GM21619 (cell line): ENCODE results near the gene C17orf100.

Source experiments
- ATAC-seq: cut with Tn5 transposase; IDR thresholded peaks from one replicate; pipeline ENCODE4 v1.9.1; 2021; ENCODE audit not compliant: unreplicated experiment

The C17orf100 gene

GRCh38 chr17:6668219-6668618, 16.7 kb downstream of the C17orf100 start:
- no peak for ATAC-seq

- ATAC-seq = no peak
Observed at GRCh38 chr17:6668727-6669425, 17.3 kb downstream of the C17orf100 start.

- no peak for ATAC-seq
Observed at GRCh38 chr17:6669479-6670212, 18.1 kb downstream of the C17orf100 start.

DNA sequence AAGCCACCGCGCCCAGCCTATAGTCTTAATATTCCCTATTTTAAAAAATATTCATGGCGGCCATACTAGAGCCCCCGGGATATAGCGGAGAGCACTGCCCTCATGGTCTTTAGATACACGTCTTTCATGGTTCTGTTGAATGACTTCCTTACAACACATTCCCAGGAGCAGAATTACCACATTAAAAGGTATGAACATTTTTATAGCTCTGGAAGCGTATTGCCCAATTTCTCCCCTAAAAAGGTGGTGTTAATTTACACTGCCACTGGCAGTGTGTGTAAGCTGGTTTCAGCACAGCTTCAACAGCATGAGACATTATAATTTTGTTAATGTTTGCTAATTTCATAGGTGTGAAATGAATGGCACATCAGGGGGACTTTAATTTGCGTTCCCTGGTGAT, 19.0 kb downstream of the C17orf100 start:
- ATAC-seq = no peak

- ATAC-seq = no peak
Observed at GRCh38 chr17:6670999-6671398, 19.4 kb downstream of the C17orf100 start.

- no peak for ATAC-seq
Observed at GRCh38 chr17:6671431-6671830, 19.9 kb downstream of the C17orf100 start.

DNA sequence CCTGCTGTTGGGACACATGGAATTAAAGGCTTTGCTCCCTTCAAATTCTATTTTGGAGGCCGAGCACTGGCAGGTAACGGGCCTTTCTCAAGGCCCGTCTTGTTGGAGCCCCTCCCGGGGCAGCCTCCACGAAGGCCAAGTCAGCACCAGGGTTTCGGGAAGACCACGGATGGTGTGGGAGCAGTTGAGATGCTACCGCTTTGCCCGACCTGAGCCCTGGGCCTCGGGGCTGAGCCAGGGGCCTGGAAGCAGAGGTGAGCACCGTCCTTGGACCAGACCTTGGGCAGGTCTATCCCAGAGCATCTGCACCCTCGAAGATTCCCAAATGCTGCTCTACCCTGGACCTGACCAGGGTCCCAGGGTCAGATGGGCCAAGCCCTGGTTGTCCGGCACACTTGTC, 23.0 kb downstream of the C17orf100 start:
- ATAC-seq = no peak

DNA sequence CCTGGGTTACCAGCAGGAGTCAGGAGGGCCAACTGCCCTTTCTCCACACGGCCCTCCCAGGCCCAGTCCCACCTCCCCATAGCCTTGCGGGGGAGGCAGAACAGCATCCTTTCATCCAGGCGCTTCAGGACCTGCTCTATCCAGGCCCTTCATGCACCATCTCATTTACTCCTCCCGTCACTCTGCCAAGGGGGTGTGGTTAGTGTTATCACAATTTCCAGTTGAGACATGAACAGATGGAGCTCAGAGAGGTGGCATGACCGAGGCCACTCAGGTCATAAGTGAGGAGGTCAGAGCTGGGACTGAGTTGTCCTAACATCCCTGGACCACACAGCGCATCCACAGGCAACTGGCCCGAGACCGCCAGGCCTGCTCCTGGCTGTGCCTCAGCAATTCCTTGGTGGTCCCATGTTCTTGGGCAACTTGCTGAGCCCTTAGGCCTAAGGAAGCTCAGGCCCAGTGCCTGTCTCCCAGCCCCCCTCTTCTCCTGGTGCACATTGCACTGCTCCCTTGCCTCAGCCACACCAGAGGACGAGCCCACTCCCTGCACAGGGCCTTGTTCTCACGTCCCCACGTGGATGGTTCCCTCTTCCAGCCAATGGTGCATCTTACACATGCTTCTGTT, 23.8 kb downstream of the C17orf100 start:
- no peak for ATAC-seq

DNA sequence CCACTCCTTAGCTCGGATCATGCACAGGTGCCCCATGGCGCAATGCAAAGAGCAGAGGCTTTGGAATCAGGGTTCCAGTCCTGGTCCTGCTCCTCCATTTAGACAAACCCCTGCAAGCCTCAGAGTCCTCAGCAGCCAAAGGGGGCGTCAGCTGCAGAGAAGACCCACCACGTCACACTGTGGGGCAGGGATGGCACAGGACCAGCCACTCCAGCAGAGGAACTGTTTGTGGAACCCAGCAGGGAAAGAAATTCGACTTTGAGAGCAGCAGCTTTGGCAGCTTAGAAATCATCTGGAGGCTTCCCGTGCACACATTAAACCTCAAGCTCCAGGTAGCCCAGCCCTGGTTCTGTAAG, 25.2 kb downstream of the C17orf100 start:
- no peak for ATAC-seq

DNA sequence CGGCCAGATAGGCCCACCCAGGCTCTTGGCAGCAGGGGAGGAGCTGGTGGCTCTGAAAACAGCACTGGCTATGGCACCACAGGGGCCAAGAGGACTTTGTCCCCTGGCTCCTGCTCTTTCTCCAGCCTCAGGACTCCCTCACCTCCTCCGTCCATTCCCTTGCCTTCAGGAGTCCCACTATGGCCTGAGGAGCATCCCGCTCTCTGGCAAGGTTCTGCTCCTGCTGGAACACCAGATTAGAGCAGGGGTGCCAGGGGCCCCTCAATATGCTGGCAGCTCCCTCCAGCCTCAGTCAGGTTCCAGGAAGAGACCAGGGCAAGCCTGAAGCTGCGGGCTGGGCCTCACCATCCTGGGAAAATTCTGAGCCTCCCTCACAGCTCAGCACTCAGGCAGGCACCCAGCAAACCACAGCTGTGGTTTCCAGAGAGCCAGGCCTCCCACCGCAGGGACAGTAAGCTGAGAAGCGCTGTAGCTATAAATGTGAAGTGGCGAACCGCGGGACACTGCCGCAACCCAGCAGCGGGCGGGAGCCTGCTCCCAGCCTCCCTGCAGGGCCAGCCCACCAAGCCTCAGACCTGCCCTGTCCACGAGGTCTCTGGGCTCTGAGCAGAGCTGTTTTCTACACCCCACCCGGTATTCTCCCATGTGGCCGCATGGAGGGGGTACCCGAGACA, 25.7 kb downstream of the C17orf100 start:
- ATAC-seq = no peak

- no peak for ATAC-seq
Observed at GRCh38 chr17:6677946-6678345, 26.4 kb downstream of the C17orf100 start.

DNA sequence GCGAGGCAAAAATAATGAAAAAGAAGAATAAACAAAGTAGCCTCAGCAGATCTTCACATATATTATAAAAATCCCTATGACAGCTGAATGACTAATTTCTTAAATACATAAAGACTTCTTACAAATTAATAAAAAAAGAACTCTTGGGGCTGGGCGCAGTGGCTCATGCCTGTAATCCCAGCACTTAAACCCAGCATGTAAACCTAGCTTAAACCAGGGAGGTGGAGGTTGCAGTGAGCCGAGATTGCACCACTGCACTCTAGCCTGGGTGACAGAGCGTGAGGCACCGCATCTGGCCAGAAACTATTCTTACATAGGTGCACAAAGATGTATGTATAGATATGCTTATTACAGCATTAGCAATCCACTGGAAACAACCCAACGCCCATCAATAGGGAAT, 27.7 kb downstream of the C17orf100 start:
- no peak for ATAC-seq

DNA sequence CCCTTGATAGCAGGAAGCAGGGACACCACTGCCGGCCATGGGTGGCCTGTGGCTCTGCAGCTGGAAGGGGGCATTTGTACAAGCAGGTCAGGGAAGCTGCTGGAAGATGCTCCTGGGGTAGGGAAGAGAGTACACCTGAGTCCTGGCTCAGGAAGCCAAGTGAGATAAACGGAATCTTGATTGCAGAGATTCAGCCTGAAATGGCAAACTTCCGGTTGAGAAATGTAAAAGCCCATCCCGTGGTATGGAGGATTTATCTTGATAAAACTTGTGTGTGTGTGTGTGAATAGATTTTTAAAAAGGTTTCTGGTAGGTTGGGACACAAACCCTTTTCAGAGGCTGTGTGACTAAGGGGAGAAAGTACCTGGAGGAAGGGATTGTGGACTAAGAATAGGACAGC, 29.6 kb downstream of the C17orf100 start:
- no peak for ATAC-seq

DNA sequence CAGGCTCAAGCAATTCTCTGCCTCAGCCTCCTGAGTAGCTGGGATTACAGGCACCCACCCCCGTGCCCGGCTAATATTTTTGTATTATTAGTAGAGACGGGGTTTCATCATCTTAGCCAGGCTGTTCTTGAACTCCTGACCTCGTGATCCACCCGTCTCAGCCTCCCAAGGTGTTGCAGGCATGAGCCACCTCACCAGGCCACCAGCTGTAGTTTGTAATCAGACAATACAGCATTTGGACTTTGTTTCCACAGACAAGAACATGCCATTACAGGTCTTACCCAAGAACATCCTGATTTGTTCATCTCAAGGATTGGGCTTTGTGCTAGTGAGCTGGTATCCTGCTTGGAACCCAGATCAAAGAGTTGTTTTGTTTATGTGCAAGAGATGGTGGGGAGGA, 30.1 kb downstream of the C17orf100 start:
- ATAC-seq = no peak

GRCh38 chr17:6682339-6682738, 30.8 kb downstream of the C17orf100 start:
- no peak for ATAC-seq

GRCh38 chr17:6683081-6683684, 31.6 kb downstream of the C17orf100 start:
- ATAC-seq = no peak

GRCh38 chr17:6683730-6684459, 32.3 kb downstream of the C17orf100 start:
- no peak for ATAC-seq

GRCh38 chr17:6684460-6684783, 32.9 kb downstream of the C17orf100 start:
- ATAC-seq = no peak

DNA sequence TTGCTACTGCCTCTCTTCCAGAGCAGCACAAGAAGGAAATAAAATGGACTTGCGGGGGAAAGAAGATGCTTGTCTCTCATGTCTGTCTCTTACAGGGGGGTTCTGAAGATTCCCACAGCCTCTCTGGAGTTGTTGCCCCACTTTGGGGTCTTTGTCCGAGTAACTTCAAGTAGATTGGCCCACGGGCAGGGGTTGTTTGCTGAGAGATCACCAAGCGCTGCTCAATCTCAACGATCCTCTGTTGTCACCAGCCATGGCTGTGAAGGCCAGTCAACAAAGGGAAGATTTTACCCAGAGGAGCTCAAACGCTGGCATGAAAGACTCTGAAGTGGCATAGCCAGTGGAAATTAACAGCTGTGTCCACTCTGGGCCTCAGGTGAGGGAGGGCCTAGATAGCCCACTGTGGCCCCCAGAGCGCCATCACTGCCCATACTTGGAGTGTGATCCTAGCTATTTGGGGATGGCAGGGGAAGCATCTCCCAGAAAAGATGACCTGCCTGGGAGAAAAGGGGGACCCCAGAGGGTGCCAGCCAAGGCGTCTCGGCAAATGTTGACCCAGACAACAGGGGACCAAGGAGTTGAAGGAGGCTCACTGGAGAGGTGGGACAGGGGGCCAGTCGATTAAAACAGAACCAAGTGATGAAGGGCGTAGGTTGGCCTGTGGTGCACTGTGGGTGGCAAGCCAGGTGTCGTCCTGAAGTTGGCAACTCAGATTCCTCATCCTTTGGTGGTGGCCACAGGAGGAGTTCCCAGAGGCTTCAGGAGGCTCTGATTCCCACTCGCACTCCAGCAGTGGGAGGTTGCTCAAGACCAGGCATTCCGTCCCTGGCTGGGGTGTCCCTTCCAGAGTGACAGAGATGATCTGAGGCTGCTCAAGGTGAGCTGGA, 33.6 kb downstream of the C17orf100 start:
- no peak for ATAC-seq

GRCh38 chr17:6686026-6686425, 34.5 kb downstream of the C17orf100 start:
- ATAC-seq = no peak
